IPS-18c (cell line): Measurements from ENCODE around the gene WBP1L.
"Not testable (repeated sequence)": the region's sequence is repeated elsewhere in the genome, so short reads cannot be mapped to it uniquely, and the experiment has no call there.

Source experiments
- H3K4me3 ChIP-seq: 2 replicates; pipeline ENCODE4 v1.7.0; 2013; ENCODE audit warnings: low read depth, mild to moderate bottlenecking, low read length, moderate library complexity; ENCODE audit not compliant: insufficient read depth
- H3K9me3 ChIP-seq: one replicate; pipeline ENCODE4 v1.6.1; 2013; ENCODE audit warnings: mild to moderate bottlenecking, low read length, moderate library complexity; ENCODE audit not compliant: control insufficient read depth, insufficient read depth

WBP1L gene

DNA sequence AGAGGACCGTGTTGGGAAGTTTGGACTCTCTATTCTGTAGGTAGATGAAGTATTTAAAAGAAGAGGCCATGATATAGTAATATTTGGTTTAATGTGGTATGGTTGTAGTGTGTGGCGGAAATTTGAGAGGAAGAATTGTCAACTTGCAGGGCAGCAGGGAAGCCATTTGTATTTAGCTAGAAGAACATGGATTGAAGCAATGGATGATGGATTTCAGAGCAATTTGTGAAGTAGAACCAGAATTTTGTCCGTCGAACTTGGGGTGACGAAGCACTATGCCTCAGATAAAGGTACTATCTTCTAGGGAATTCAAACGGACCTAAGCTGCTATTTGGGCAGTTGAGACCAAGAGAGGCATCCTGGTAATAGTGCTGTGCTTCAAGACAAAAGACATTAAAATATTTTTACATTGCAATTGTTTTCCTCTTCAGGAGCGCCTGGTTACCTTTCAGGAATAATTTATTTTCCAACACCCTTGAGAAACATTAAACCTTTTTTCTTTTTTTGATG lies 615 bp upstream of the WBP1L start:
- no peaks in the 10 kb centered on the region for H3K9me3 ChIP-seq
- peak overlapping the region; percentile 11; the same call in 1 of the 2 replicates for H3K4me3 ChIP-seq

DNA sequence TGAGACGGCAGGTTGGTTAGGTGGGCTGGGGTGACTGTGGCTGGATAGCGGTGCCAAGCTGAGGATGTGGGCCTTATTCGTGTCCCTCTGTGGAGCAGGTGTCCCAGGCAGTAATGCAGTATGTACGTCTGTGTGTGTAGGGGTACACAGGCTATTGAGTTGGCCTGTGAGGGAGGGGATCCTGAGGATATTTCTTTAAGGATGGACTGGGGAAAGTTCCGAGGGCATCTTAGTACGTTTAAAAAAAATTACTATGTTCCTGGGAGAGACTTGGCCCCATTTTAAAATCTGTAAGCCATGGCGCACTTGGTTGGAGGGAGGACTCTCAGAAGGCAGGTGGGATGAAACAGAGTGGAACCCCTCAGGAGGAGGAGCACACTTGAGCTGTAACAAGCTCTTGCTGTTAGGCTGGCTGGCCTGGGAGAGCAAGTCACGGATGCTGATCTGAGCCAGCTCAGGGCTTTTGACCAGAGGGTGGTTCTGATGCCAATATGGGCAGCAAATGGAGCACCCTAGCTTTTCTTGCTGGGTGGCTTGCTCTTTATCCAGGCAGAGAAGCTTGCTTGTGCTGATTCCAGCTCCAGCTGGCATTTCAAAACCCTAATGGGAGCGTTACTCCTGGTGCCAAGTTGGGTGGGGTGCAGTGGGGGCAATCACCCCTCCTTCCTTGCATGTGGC lies 765 bp downstream of the WBP1L start:
- no peaks in the 10 kb centered on the region for H3K9me3 ChIP-seq
- H3K4me3 ChIP-seq: peak overlapping the region; percentile 87

DNA sequence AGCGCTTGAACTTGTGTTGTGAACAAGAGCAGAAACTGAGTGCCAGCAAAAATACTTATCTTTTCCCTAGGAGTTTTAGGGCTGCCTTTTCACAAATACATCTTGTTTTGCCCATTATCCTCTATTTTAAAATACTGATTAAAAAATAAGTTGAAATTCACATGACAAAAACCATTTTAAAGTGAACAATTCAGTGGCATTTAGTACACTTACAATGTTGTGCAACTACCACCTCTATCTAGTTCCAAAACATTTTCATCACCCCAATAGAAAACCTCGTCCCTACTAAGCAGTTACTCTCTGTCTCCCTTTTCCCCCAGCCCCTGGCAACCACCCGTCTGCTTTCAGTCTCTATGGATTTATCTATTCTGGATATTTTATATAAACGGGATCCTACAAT lies 1.4 kb downstream of the WBP1L start:
- Histone ChIP-seq H3K4me3 (no peak overlapping the region), H3K9me3 (no peaks in the 10 kb centered on the region)

DNA sequence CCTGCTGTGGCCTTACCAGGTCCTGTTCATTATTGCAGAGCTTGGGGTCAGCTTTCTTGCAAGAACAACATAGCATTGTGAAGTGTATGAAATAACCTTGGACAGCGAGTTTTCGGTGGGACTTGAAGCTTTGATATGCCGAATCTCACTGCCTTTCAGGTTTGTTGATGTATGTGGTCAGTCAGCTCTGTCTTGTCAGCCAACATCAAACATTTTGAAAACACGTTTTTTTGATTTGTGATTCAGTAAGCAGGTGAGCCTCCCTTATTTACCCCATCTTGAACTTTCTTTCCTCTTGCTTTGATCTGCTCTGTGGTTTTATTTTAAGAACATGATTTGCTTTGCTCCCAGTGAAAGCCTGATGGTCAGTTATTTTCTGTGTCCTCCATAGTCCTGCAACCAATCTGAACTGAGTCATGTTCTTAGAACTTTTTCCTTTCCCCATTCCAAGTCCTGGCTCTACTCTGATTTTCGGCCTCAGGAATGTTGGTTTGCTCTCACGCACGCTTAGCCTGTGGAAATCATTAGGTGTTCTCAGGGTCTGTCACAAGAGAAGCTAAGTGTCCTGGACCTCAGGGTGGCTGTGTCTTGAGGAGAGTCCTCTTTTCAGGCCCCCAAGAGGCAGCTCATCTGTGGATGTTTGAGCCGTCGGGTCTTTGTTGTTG lies 8.7 kb downstream of the WBP1L start:
- Histone ChIP-seq H3K4me3 (no peak overlapping the region), H3K9me3 (no peaks in the 10 kb centered on the region)

DNA sequence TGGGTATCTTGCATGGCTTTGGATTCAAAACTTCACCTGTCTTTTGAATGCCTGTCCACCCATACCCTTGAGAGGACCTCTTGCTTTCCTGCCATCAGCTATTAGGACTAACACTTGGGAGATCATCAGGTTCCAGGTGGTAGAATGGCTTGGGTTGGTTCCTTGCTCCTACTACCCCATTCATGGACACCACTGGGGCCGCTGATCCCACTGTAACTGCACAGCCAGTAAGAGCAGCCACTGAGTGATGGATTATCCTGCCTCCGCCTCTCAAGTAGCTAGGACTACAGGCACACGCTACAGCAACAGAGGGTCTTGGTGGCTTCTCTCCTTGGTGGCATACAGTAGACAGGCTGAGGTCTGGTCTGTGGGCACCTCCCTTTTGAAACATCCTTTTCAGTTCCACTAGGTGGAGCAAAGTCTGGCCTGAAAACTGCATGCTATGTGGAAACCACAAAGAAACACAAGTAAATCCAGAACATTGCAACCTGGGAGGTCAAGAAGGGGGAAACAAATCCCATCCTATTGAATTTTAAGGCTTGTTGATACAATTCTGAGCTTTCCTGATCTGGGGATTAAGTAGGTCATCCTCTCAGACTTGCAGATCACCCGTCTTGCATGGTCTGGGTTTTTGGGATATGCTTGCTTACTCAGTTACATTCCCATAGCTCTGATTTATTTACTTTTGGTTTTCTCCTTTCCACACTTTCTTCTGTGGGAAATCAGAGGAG lies 9.4 kb downstream of the WBP1L start:
- no peaks in the 10 kb centered on the region for H3K9me3 ChIP-seq
- H3K4me3 ChIP-seq: no peak overlapping the region

DNA sequence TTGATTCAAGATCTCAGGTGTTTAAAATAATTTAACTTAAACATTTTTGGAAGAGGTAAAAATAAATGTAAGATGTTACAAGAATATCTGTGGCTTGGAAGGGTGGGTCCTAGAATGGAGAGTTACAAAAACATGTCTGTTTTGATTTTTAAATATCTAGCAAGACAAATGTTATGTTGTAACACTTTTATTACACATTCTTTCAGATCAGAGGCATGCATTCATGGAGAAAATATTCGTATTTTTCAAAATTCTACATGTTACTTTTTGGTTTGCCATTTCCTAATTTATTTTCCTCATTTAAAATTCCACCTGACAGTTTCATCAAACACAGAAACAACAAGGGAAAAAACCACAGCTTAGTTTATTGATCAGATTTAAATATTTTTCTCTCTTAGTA lies 10.0 kb downstream of the WBP1L start:
- H3K4me3 ChIP-seq: no peak overlapping the region

DNA sequence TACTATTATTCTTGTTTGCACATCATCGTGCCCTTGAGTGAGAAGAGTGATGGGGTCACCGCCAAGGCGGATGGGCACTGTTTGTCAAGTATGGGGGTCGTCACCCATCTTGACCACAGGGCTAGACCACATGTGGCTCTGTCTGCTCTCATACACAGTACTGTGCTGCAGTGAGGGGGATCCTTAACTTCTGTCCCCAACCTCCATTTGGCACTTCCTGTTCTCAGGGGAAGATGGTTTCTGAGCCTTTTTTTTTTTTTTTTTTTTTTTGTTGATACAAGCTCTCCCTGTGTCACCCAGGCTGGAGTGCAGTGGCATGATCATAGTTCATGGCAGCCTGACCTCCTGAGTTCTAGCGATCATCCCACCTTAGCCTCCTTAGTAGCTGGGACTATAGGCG lies 13.6 kb downstream of the WBP1L start:
- H3K4me3 ChIP-seq: no peak overlapping the region
- H3K9me3 ChIP-seq: no peaks in the 10 kb centered on the region

More for the DNA sequence above, 10.0 kb downstream of the WBP1L start:
- H3K9me3 ChIP-seq: no peaks in the 10 kb centered on the region

DNA sequence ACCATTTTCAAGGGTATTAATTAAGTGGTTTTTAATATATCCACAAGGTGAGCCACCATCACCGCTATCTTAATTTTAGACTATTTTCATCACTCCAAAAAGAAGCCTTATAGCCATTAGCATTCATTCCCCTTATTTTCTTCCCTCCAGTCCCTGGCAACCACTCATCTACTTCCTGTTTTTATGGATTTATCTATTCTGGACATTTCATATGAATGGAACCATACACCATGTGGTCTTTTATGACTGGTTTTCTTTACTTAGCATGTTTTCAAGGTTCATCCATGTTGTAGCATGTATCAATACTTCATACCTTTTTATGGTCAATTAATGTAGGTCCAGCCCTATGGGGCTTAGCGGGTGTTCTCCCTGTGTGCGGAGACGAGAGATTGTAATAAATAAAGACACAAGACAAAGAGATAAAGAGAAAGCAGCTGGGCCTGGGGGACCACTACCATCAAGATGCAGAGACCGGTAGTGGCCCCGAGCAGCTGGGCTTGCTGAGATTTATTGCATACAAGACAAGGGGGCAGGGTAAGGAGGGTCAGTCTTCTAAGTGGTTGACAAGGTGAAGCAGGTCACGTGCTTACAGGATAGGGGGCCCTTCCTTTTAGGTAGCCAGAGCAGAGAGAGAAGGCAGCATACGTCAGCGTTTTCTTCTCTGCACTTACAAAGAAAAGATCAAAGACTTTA lies 14.6 kb downstream of the WBP1L start:
- Histone ChIP-seq H3K4me3 (no peak overlapping the region), H3K9me3 (no peaks in the 10 kb centered on the region)

DNA sequence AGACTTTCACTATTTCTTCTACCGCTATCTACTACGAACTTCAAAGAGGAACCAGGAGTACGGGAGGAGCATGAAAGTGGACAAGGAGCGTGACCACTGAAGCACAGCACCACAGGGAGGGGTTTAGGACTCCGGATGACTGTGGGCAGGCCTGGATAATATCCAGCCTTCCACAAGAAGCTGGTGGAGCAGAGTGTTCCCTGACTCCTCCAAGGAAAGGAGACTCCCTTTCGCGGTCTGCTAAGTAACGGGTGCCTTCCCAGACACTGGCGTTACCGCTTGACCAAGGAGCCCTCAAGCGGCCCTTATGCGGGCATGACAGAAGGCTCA lies 15.2 kb downstream of the WBP1L start:
- H3K9me3 ChIP-seq, H3K4me3 ChIP-seq: not testable (repeated sequence)

DNA sequence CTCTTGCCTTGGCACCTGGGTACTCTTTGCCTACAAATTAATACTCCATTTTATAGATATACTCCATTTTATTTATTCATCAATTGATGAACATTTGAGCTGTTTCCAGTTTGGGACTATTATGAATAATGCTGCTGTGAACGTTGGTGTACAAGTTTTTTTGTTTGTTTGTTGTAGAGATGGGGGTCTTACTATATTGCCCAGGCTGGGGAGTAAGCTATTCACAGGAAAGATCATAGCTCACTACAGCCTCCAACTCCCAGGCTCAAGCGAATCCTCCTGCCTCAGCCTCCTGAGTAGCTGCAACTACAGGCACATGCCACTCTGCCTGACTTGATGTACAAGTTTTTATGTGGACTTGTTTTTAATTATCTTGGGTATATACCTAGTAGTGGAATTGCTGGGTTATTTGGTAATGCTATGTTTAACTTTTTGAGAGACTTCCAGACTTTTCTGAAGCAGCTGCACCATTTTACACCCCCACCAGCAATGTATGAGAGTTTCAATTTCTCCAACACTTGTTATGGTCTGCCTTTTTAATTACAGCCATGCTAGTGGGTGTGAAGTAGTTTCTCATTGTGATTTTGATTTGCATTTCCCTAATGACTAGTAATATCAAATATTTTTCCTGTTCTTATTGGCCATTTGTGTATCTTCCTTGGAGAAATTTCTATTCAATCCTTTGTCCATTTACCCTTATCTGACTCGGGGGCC lies 15.9 kb downstream of the WBP1L start:
- no peaks in the 10 kb centered on the region for H3K9me3 ChIP-seq
- no peak overlapping the region for H3K4me3 ChIP-seq

DNA sequence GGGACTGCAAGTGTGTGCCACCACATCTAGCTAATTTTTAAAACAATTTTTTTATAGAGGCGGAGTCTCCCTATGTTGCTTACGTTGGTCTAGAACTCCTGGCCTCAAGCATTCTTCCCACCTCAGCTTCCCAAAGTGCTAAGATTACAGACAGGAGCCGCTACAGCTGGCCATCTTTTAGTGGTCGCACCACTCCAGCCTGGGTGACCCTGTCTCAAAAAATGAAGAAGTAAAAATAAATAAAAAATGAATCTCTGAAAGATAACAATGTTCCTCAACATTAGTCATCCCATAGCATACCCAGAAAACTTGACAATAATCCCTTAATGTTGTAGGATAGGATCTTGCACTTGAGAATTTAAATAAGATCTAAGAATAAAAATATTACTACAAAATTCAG lies 18.2 kb downstream of the WBP1L start:
- Histone ChIP-seq H3K4me3 (no peak overlapping the region), H3K9me3 (no peaks in the 10 kb centered on the region)

DNA sequence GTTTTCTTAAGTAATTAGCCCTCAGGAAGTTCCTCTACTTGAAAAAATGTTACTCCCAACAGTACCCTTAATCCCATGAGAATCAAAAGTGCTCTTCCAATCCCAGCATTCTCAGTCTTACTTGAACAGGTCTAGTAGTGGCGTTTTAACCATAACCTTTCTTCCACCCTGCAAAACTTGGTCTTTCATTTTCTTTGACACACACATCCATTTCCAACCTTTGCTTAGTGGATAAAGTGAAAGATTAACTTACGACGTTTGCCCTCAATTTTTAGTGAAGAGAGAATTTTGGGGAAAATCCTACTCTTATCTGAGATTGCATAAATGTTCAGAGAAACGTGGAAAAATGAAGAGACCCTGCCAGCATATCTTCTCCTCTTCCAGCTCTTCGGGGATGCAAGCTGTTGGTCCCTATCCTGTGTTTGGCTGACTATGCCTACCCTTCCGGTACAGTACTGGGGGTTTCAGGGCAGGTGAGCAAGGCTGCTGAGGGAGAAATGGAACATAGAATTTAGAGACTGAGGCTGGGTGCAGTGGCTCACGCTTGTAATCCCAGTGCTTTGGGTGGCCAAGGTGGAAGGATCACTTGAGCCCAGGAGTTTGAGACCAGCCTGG lies 18.8 kb downstream of the WBP1L start:
- H3K9me3 ChIP-seq: no peaks in the 10 kb centered on the region

DNA sequence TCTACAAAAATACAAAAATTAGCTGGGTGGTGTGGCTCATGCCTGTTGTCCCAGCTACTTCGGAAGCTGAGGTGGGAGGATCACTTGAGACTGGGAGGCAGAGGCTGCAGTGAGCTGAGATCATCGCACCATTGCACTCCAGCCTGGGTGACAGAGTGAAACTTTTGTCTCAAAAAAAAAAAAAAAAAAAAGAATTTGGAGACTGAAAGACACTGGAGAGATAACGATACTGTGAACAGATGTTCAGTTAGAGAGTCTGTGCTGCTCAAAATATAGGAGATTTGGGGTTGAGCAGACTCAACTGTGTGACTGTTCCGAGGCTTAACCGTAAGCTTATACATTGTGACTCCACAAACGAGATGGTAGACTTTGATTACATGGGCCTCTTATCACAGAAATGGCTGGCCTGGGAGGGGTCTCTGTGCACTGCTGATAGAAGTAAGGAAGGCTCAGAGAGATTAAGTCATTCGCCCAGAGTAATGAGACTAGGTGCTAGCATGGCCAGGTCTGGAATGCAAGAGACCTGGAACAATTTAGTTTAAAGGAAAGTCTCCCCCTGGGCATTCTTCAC lies 19.4 kb downstream of the WBP1L start:
- no peaks in the 10 kb centered on the region for H3K9me3 ChIP-seq
- no peak overlapping the region for H3K4me3 ChIP-seq

More for the DNA sequence above, 18.8 kb downstream of the WBP1L start:
- no peak overlapping the region for H3K4me3 ChIP-seq

DNA sequence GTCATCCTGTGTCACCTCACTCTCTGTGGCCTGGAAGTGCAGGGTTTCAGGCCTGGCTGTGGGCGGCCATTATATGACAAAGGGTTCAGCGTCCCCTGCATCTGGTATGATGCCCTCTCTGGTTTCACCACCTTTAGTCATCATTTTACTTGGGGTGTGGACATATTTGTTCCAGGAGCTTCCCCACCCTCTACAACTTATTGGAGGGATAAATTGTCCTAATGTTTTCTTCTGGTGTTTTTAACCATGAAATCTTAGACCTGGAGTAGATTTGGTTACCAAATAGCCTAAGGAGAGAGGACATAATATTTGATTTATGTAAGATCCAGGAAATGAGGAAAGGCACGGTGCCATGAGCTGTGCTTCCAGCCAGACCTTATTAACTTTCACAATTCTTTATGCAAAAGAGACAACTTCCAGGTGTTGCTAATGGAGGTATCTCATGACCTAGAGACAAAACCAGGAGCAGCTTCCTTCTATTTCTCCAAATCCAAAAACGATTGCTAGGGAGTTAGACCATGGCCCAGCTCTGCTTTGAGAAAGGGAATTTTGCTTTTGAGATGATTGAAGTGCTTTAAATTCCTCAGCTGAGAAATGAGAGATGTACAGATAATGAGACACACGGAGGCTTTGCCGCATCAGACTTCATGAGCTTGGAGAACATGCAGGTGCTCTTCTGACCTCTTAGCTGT lies 20.9 kb downstream of the WBP1L start:
- H3K9me3 ChIP-seq: no peaks in the 10 kb centered on the region
- no peak overlapping the region for H3K4me3 ChIP-seq

DNA sequence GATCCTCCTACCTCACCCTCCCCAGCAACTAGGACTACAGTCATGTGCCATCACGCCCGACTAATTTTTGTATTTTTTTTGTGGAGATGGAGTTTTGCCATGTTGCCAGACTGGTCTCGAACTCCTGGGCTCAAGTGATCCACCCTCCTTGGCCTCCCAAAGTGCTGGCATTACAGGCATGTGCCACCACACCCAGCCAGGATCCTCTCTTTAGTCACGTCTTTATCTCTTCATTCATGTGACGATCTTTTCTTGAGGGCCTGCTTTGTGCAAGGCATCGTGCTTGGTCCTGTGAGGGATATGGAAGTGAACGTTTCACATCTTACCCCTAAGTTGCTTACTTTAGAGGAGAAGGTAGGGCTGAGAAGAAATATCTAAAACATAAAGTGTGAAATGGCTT lies 21.6 kb downstream of the WBP1L start:
- no peak overlapping the region for H3K4me3 ChIP-seq

More for the DNA sequence above, 21.6 kb downstream of the WBP1L start:
- H3K9me3 ChIP-seq: no peaks in the 10 kb centered on the region
